Stromal cell of bone marrow (primary cell): ENCODE data around the gene ATXN7L1.
"Not testable (repeated sequence)": the region's sequence is repeated elsewhere in the genome, so short reads cannot be mapped to it uniquely, and the experiment has no call there.

Experiments
- DNase-seq: peaks from one replicate; pipeline ENCODE4 v3.0.0-alpha.2; 2012; ENCODE audit warnings: low read depth

The ATXN7L1 gene

DNA sequence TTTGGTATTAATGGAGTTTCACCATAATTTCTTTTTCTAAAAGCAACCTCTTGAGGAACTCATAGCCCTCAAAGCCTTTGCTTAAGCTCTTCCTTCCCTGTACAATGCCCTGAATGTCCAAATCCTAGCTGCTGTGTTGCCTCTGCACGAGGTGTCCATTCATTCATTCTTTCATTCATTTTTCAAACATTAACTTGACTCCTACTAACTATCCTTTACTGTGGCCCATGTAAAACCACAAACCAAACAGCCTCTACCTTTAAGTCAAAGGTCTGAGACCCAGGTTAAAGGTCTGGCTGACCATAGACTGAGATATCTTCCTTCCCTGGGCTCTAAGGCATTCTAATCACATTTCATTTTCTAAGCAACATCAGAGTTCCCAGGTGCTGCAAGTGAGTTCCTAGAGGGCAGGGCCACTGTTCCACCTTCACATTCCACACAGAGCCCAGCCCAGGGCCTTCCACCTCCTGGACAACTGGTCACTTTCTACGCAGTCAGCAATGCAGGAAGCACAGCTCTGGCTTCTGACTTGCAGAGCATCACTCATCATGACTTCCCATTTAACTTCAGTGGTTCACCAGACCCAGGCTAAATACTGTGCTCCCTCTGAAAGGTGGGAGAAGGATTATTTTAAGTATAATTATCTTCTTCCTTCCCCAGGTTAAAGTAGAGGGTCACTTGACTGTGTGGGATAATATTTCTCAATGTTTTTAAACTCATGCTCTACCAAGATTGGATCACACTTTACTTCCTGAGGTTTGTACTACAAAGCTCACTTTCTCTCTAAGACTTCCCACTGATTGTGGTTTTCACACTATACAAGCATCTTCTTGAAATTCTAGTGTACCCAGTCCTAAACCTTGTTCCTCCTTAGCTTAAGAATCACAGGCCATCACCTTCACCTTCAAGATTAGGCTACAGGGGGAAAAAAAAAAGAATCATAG lies 19.1 kb downstream of the ATXN7L1 start:
- DNase-seq = no peak

DNA sequence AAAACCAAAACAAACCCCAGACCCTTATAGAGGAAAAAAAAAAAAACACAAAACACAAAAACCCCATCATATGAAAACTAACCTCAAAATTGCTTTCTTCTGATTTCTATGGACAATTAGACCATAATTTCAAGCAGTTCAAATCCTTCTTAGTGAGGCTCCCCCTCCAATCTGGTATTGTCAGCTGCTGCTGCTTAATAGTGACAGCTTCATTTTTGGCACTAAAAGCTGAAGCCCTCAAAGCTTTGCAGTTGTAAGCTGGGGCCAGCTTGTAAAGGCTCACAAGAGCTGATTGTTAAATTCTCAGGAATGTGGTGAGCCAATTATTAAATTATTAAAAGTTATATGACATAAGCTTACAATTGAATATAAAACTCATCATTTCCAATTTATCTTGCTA lies 21.9 kb downstream of the ATXN7L1 start:
- no peak for DNase-seq

DNA sequence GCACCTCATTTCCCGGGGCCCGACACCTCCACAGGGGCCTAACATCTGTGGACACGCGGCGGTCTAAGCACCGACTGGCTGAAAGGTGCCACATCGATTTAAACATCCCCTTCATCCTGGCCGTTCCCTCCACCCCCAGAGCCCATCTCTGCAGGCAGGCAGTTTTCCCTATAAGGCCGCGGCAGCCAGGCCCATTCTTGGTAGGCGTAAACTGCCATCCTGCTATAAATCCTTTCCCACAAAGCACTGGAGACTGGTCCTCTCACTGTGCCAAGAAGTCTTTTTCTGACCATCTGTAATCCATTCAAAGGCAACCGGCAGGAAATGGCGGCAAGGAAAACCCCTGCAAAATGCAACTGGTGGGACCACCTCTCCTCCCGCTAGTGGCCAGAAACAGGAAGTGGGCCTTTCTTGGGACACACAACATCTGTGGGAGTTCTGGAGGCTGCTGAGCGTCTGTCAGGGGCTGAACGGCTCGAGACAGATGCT lies 22.4 kb downstream of the ATXN7L1 start:
- DNase-seq = no peak

DNA sequence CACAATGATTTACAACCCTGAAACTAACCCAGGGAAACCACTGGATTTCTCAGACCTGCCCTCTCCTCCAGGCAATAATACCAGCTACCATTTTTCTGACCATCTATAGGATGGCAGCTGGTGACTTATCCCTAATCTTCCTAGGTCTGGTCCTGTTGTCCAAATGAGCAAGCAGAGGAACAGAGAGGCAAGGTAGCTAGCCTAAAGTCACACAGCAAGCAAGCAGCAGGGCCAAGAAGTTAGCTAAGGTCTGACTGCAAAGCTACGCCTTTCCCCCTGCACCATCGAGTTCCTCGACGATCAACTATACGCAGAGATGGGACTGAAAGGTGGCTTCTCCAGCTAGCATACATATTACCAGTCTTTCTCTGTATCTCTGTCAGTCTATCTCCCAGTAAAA lies 25.3 kb downstream of the ATXN7L1 start:
- no peak for DNase-seq

DNA sequence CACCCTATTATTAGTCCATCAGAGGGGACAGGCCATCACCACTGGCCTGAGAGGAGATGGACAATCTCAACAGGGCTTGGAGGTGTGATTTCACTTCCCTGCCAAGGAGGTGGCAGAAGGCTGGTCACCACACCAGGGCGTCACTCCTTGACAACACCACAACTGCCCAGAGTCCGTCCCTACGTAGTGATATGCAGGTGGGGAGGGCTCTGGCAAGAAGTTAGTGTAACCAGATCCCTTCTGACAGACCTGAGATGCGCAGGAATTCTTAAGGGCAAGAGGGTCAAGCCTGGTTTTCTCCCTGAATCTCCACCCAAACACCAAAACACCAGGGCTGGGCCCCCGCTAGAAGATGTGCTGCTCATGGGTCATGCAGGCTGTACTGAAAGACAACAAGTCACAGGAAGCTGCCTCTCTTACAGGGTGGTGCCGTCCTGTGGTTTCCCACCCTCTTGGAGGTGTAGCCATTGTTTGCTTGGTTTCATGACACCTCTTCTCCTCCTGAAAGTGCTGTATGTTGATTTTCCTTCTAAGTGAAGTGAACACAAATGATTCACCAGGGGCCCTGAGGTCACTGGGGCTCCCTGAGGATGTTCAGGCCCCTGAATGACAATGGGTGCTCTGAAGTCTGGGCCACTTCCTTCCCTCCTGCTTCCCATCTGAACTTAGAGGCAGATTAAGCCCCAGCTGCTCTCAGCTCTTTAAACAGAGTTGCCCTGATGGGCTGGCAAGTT lies 27.1 kb downstream of the ATXN7L1 start:
- DNase-seq = no peak

GRCh38 chr7:105846404-105846803 lies 30.0 kb downstream of the ATXN7L1 start:
- no peak for DNase-seq

- not testable (repeated sequence) for DNase-seq
Measured at GRCh38 chr7:105844681-105845080, 31.7 kb downstream of the ATXN7L1 start.

- no peak for DNase-seq
Measured at GRCh38 chr7:105841866-105842265, 34.5 kb downstream of the ATXN7L1 start.

DNA sequence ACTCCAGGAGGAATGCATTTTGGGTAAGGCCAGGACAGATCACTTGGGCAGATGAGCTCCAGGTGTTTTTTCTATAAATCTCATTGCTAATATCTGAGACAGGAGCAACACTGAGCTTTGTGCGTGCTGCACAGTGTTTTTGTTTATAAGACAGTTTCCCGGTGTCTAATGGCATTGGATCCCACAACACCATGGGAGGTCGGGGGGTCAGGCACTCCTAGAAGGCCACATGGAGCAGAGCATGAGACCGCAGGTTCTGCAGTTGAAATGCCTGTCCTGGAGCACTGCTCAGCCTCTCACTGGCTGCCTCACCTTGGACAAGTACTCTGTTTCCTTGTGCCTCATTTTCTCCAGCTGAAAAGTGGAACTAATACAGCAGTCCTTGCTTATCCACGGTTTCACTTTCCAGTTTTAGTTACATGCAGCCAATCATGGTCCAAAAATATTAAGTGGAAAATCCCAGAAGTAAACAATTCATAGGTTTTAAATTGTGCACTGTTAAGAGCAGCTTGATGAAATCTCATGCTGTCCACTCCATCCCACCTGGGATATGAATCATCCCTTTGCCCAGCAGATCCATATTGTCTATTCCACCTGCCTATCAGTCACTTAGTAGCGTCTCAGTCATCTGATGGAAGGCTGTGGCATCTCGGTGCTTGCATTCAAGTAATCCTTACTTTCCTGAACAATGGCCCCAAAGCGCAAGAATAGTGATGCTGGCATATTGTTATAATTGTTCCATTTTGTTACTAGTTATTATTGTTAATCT lies 35.2 kb downstream of the ATXN7L1 start:
- no peak for DNase-seq

DNA sequence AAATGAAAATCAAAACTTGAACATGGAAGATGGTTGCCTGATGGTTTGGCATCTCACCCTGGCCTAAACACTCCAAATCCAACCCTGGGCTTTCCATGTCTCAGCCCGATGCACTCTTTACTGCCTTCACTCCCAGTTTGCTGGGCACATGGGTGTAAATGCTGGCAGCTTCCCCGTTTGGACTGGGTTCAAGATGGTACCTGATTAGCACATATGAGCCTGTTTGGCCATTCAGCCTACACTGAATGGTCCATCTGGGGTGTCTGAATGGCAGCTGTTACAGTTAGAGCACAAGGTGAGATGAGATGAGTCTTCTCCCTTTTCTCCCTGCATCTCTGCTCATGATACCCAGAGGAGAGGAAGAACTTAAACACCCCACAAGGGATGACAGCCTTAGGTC lies 37.1 kb downstream of the ATXN7L1 start:
- DNase-seq = no peak

DNA sequence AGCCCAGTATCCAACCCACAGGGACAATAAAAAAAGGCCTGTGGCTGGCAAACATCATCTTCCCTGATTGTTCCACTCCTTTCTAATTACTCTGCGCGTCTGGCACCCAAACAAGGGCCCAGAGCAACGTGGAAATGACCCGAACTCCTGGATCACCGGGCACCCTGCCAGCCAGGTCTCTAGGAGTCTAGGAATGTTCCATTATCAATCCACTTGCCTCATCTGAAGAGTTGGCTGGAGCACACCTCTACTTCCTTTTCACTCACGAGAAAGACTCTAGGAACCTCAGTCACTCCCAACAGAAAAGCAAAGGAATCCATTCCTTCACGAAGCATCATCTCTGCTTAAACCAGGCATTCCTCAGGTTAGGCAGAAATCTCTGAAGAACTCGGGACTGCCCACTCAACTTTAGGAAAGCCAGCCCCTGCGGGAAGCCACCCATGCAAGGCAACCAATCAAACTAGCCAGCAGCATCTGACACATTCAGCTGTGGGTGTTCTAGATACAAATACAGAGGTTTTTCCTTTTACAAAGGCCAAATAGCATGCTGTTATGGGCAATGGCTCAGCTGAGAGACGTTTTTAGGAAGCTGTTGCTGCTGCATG lies 37.7 kb downstream of the ATXN7L1 start:
- no peak for DNase-seq

DNA sequence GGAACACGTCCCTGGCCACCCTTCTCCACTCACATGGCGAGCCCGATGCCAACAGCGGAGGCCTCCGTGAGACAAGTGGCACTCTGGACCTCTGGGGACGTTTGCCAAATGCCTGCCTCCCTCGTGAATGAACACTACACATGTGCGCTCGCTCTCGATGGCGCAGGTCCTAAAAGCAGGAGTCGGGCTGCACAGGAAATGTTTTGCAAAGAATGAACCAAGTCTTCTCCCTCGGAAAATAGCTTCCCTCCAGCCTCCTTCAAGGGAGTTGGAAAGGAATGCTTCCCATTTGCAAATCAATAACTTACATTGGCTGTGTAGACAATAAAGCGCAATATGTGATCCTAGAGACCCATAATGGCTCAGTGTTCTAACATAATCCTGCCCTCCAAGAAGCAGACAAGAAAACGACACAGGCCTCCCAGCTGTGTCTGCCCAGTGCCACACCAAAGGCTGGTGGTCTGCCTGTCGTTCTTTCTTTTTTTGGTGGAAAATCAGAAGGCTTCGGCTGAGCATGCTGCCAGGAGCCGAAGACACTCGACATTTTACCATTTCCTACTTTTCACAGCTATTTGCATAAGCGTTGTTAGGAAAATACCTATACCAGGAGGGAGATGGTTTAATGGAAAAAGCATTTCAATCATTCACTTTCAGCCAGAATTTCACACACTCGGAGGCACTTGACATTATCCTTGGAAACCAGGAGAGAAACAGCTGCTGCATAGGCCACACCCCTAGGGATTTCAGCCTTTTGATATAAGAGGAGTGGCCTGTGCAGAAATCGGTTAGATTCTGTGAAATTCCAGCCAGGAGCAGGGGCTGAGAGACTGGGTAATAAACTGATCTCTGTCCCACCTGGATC lies 38.4 kb downstream of the ATXN7L1 start:
- no peak for DNase-seq

DNA sequence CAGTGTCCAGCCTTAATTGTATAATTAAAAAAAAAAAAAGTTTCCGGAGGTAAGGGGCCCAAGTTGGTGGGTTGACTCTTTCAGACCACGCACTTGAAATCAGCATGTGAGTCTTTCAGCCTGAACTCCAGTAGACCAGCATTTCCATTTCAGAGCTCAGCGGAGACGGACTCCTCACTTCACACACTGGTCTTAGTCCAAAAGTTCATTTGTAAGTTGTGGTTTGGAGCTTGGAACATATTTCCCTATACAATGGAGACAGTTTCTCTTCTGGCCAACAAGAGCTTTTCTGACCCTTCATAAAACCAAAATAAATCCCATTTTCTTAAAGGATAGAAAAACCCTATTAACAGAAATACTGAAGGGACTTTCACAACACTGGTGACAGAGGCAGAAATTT lies 41.0 kb downstream of the ATXN7L1 start:
- DNase-seq = no peak

DNA sequence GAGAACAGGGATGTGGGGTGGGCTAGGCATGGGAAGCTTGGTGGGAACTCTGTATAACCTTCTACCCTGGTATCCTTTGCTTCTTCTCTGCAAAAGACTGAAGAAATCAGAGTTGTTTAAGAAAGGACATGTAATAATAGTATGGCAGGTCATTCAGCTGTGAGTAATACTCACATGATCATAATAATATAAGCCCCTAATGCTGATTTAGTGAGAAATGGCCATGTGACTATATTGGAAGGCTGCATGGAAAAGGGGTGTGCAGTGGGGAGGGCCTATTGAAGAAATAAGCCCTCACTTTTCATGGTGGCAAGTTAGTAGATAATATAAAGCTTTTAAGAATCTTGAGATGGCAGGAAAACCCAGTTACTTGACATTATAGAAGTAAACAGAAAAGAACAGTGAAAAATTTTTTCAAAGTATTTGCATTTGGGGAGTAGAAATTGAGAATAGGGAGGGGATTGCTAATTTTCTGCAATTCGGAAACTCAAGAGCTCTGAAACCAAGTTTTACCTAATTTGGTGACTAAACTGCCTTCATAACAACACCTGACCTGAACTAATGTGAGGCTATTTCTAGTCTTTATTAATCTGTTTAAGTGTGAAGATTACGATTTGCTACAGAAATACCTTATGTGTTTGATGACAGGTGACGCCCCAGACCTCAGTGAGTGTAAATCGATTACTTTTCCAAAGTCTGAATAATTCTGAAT lies 44.4 kb downstream of the ATXN7L1 start:
- no peak for DNase-seq

GRCh38 chr7:105831302-105831620 lies 45.1 kb downstream of the ATXN7L1 start:
- DNase-seq = no peak

GRCh38 chr7:105830405-105831301 lies 45.7 kb downstream of the ATXN7L1 start:
- DNase-seq = peak; percentile 89

- no peak for DNase-seq
Measured at GRCh38 chr7:105829681-105830322, 46.6 kb downstream of the ATXN7L1 start.

- no peak for DNase-seq
Measured at GRCh38 chr7:105828141-105828540, 48.3 kb downstream of the ATXN7L1 start.
